Breast epithelium (tissue), 4 donors: ENCODE measurements around the gene TRMT44. TPM values are rescaled to one million over a fixed set of nuclear protein-coding genes. Genes with fewer than 3 reads are reported as not detected.
"Not testable (repeated sequence)": the region's sequence is repeated elsewhere in the genome, so short reads cannot be mapped to it uniquely, and the experiment has no call there.

Experiments
- DNase-seq, 2 donors: peaks; one replicate each; pipeline ENCODE4 v3.0.0-alpha.2; 2019; ENCODE audit warnings: low spot score in 2 of 2
- H3K27ac ChIP-seq, 2 donors: fragments of 200-600 bp; sonication (generic) in 1 of 2; one replicate each; pipeline ENCODE4 v1.5.1; 2016 to 2019; ENCODE audit warnings: mild to moderate bottlenecking in 1 of 2
- H3K27me3 ChIP-seq, 2 donors: fragments of 200-600 bp; sonication (generic) in 1 of 2; one replicate each; pipeline versions ENCODE4 v1.5.1 to v1.6.0; 2017 to 2019; ENCODE audit warnings: control low read depth in 1 of 2, mild to moderate bottlenecking in 1 of 2
- H3K36me3 ChIP-seq: fragments of 200-600 bp; one replicate; pipeline ENCODE4 v1.5.1; 2019
- H3K4me1 ChIP-seq, 2 donors: fragments of 200-600 bp; sonication (generic); one replicate each; pipeline ENCODE4 v1.5.1; 2016 to 2019; ENCODE audit warnings: control low read depth in 1 of 2
- H3K4me3 ChIP-seq, 3 donors: fragments of 200-600 bp; sonication (generic); 1 replicate in 2 of 3; 2 replicates in 1 of 3; pipeline ENCODE4 v1.5.1; 2016 to 2019; ENCODE audit warnings: mild to moderate bottlenecking in 3 of 3, moderate library complexity in 2 of 3
- H3K9me3 ChIP-seq, 2 donors: fragments of 200-600 bp; sonication (generic) in 1 of 2; one replicate each; pipeline ENCODE4 v1.5.1; 2016 to 2019; ENCODE audit warnings: control low read depth in 1 of 2
- POLR2A ChIP-seq: fragments of 450-650 bp; IDR thresholded peaks from one replicate; pipeline ENCODE4 v1.6.1; 2016; ENCODE audit warnings: antibody characterized with exemption, mild to moderate bottlenecking, moderate library complexity
- POLR2AphosphoS5 ChIP-seq, 3 donors: sonication (generic); formaldehyde crosslinking; IDR thresholded peaks; one replicate each; pipeline ENCODE4 v1.6.1; 2017; ENCODE audit warnings: antibody characterized with exemption in 3 of 3
- intact Hi-C: fragments of 100-400 bp; cut with DNase I; formaldehyde crosslinking; loops from one replicate; pipeline ENCODE4 v1.15.1; 2023; ENCODE audit warnings: low total_unique reads
- total RNA-seq, 3 donors: library from RNA; depleted of rRNA; stranded (reverse); fragments of >200 nt; gene quantifications; one replicate each; pipeline ENCODE4 v1.1.0, GENCODE V29; 2016
- TF ChIP-seq, protein P1 (sequence below), 3 donors: fragments of 450-650 bp; IDR thresholded peaks; one replicate each; pipeline ENCODE4 v1.5.1; 2016 to 2017; ENCODE audit warnings: antibody characterized with exemption in 3 of 3, mild to moderate bottlenecking in 3 of 3, moderate library complexity in 3 of 3

Gene TRMT44
- total RNA-seq, 3 donors from 2014 or later = 24.6 to 47.7 (median 28.2) TPM

DNA sequence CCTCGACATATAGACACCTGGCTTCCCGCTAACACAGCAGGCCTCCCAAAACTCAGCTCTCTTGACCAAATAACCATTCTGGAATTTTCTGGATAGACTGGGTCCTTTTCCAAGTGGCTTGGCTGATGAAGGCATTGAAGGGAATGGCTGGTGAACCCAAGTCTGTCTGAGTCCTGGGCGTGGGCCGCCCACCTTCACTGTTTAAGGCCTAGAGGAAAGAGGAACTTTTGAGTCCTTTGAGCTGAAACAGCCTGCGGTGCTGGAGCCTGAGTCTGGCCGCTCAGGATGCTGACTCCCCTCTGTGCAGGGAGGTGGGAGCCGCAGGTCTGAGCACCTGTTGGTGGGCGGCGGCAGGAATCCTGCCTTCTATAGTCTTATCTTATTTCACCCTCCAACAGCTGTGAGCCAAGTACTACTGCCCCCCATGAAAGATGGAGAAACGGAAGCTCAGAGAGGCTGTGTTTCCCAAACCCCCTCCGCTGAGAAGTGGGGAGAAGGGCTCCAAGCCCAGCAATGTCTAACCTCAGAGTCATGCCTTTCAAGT is 23.4 kb upstream of the TRMT44 start:
- Histone ChIP-seq H3K27me3 (no peaks in the 10 kb centered on the region), H3K27ac (no peak overlapping the region), H3K4me3 (no peak overlapping the region), H3K9me3 (no peaks in the 10 kb centered on the region), H3K4me1 (no peaks in the 10 kb centered on the region), H3K36me3 (no peaks in the 10 kb centered on the region)
- intact Hi-C loops = loop anchor here (10.0 kb wide), 1 partner anchor 172 kb away; no protein-coding TSS in a partner anchor
- DNase-seq = no peak
- no peak for TF ChIP-seq POLR2AphosphoS5 (IDR thresholded peaks at IDR 0.05)
- no peak for TF ChIP-seq POLR2A
- TF ChIP-seq, protein P1, sequence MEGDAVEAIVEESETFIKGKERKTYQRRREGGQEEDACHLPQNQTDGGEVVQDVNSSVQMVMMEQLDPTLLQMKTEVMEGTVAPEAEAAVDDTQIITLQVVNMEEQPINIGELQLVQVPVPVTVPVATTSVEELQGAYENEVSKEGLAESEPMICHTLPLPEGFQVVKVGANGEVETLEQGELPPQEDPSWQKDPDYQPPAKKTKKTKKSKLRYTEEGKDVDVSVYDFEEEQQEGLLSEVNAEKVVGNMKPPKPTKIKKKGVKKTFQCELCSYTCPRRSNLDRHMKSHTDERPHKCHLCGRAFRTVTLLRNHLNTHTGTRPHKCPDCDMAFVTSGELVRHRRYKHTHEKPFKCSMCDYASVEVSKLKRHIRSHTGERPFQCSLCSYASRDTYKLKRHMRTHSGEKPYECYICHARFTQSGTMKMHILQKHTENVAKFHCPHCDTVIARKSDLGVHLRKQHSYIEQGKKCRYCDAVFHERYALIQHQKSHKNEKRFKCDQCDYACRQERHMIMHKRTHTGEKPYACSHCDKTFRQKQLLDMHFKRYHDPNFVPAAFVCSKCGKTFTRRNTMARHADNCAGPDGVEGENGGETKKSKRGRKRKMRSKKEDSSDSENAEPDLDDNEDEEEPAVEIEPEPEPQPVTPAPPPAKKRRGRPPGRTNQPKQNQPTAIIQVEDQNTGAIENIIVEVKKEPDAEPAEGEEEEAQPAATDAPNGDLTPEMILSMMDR (IDR thresholded peaks at IDR 0.05) = no peak

DNA sequence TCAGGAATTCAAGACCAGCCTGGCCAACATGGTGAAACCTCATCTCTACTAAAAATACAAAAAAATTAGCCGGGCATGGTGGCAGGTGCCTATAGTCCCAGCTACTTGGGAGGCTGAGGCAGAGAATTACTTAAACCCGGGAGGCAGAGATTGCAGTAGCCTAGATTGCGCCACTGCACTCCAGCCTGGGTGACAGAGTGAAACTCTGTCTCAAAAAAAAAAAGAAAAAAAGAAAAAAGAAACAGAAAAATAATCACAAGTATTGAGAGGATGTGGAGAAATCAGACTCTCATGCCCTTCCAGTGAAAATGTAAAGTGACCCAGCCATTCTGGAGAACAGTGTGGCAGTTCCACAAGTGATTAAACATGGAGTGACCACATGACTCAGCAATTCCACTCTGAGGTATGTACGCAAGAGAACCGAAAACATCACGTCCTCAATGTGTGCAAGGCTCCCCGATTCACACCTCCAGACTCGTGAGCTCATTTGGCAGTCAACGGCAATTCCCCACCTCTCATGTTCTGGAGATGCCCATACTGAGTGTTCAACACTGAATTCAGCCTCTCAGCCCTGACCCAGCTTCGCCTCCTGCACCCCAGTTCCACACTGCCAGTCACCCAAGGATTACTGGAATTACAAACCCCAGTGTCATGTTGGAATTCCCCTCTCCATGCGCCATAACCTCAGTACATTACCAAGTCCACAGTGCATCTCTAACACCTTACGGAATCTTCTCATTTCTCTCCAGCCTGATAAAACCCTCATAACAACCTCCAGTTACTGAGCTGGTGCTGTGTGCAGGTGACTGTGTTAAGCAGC is 21.1 kb upstream of the TRMT44 start:
- TF ChIP-seq, protein P1 (IDR thresholded peaks at IDR 0.05) = no peak
- no peak for TF ChIP-seq POLR2A
- TF ChIP-seq POLR2AphosphoS5 (IDR thresholded peaks at IDR 0.05) = no peak
- H3K36me3 ChIP-seq = no peaks in the 10 kb centered on the region
- DNase-seq = no peak

DNA sequence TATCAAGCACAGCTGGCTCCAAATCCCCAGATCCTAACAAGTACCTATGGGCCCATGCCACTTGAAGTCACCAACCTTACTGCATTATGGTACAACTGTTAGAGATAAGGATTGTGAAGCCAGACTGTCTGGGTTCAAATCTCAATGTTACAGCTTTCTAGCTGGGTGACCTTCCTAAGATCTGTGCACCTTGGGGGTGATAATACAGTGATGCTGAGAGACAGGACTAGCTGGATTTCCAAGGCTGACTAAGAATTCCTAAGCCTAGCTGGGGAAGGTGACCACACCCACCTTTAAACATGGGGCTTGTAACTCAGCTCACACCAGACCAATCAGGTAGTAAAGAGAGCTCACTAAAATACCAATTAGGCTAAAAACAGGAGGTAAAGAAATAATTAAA is 20.4 kb upstream of the TRMT44 start:
- H3K4me1 ChIP-seq, DNase-seq: not testable (repeated sequence)

More for the DNA sequence above, 21.1 kb upstream of the TRMT44 start:
- no peak overlapping the region for H3K4me3 ChIP-seq
- intact Hi-C loops = loop anchor here (10.0 kb wide), 1 partner anchor 175 kb away; no protein-coding TSS in a partner anchor
- peak overlapping the region; percentile 50 to 71 for H3K27ac ChIP-seq
- no peaks in the 10 kb centered on the region for H3K27me3 ChIP-seq
- no peaks in the 10 kb centered on the region for H3K4me1 ChIP-seq
- H3K9me3 ChIP-seq = no peaks in the 10 kb centered on the region

DNA sequence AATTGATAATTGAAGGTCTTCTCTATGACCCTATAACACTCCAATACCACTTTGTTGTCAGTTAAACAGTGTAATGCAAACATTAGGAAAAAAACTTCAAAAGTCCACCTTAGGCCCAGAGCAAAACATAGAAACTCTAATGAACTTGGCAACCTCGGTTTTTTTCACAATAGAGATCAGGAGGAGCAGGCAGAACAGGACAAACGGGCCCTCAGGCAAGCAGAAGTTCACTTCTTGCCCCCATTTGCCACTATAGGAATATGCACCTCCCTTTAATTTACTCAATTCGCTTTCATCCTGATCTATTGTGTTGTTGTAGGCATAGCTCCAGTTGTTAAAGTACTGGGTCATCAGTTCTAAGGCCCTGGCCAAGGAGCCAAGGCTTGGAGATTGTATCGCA is 18.2 kb upstream of the TRMT44 start:
- TF ChIP-seq POLR2A (no peak), POLR2AphosphoS5 (IDR thresholded peaks at IDR 0.05) (peak in 2 of 3 donors; percentile 50 to 75)
- peaks cover 0 to 16% of the 10 kb centered on the region in 2 donors for H3K4me1 ChIP-seq
- peak; percentile 71 to 77 for DNase-seq
- no peaks in the 10 kb centered on the region for H3K9me3 ChIP-seq
- no peaks in the 10 kb centered on the region for H3K27me3 ChIP-seq
- H3K27ac ChIP-seq = peak overlapping the region; percentile 52 to 71
- H3K4me3 ChIP-seq = no peak overlapping the region
- no peaks in the 10 kb centered on the region for H3K36me3 ChIP-seq
- intact Hi-C loops = no loop called here

More for the DNA sequence above, 20.4 kb upstream of the TRMT44 start:
- peak overlapping the region; percentile 38 to 71 for H3K27ac ChIP-seq
- H3K27me3 ChIP-seq, intact Hi-C loops, H3K36me3 ChIP-seq, H3K9me3 ChIP-seq, H3K4me3 ChIP-seq: not testable (repeated sequence)

DNA sequence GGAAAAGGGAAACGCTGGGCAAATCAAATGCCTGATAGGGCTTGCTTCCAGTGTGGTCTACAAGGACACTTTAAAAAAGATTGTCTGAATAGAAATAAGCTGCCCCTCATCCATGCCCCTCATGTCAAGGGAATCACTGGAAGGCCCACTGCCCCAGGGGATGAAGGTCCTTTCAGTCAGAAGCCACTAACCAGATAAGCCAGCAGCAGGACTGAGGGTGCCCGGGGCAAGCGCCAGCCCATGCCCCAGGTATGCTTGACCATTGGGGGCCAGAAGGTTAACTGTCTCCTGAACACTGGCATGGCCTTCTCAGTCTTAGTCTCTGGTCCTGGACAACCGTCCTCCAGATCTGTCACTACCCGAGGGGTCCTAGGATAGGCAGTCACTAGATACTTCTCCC is 17.8 kb upstream of the TRMT44 start:
- no peaks in the 10 kb centered on the region for H3K36me3 ChIP-seq
- TF ChIP-seq, protein P1 (IDR thresholded peaks at IDR 0.05) = no peak
- TF ChIP-seq POLR2A = no peak
- TF ChIP-seq POLR2AphosphoS5 (IDR thresholded peaks at IDR 0.05) = no peak
- peak overlapping the region; percentile 52 to 71 for H3K27ac ChIP-seq
- DNase-seq = no peak
- peaks cover 0 to 16% of the 10 kb centered on the region in 2 donors for H3K4me1 ChIP-seq
- H3K9me3 ChIP-seq = no peaks in the 10 kb centered on the region
- H3K27me3 ChIP-seq = no peaks in the 10 kb centered on the region
- no peak overlapping the region for H3K4me3 ChIP-seq
- intact Hi-C loops = no loop called here

DNA sequence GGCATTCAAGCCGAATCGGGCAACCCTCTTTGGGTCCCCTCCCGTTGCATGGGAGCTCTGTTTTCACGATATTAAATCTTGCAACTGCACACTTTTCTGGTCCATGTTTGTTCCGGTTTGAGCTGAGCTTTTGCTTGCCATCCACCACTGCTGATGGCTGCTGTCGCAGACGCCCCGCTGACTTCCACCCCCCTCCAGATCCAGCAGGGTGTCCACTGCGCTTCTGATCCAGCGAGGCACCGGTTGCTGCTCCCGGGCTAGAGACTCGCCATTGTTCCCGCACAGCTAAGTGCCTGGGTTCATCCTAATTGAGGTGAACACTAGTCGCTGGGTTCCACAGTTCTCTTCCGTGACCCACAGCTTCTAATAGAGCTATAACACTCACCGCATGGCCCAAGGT is 13.3 kb upstream of the TRMT44 start:
- Histone ChIP-seq H3K27ac (peak overlapping the region; percentile 91 to 94), H3K4me3 (peak overlapping the region; percentile 78 to 98 (median 89)), H3K4me1 (peaks cover 0 to 21% of the 10 kb centered on the region in 2 donors), H3K36me3 (no peaks in the 10 kb centered on the region), H3K27me3 (no peaks in the 10 kb centered on the region), H3K9me3 (no peaks in the 10 kb centered on the region)
- no peak for DNase-seq
- intact Hi-C loops = no loop called here
- TF ChIP-seq POLR2A (no peak), POLR2AphosphoS5 (IDR thresholded peaks at IDR 0.05) (no peak)
- TF ChIP-seq, protein P1 (IDR thresholded peaks at IDR 0.05) = no peak
